GM13976 (cell line): ENCODE data around the gene G6PC2.

Experiments used
- DNase-seq: peaks from one replicate; pipeline ENCODE4 v3.0.0; 2012; ENCODE audit warnings: low spot score
- CTCF ChIP-seq: IDR thresholded peaks from 2 replicates; pipeline ENCODE4 v1.5.1; 2012; ENCODE audit warnings: borderline replicate concordance, mild to moderate bottlenecking; ENCODE audit not compliant: insufficient read depth; ENCODE audit errors: extremely low read depth, missing control alignments, control extremely low read depth
- in situ Hi-C: fragments of 300-500 bp; cut with MboI; formaldehyde crosslinking; loops from one replicate; pipeline ENCODE4 v1.12.0; 2022; ENCODE audit warnings: low sequenced_read_pairs, mixed read lengths, inconsistent platforms; ENCODE audit not compliant: unreplicated experiment

Gene G6PC2

GRCh38 chr2:168894720-168895119 is 6.4 kb upstream of the G6PC2 start:
- in situ Hi-C loops, result no loop called here
- TF ChIP-seq CTCF, result no peak
- no peak for DNase-seq

GRCh38 chr2:168895771-168896170 is 5.3 kb upstream of the G6PC2 start:
- DNase-seq, result no peak
- no peak for TF ChIP-seq CTCF
- in situ Hi-C loops, result no loop called here

GRCh38 chr2:168896783-168897182 is 4.3 kb upstream of the G6PC2 start:
- no peak for DNase-seq
- in situ Hi-C loops, result no loop called here
- no peak for TF ChIP-seq CTCF

- in situ Hi-C loops, result no loop called here
- no peak for TF ChIP-seq CTCF
- no peak for DNase-seq
Measured at GRCh38 chr2:168897449-168897848, 3.6 kb upstream of the G6PC2 start.

- in situ Hi-C loops, result loop anchor here (25.0 kb wide), 1 partner anchor 767 kb away; no protein-coding TSS in a partner anchor
- TF ChIP-seq CTCF, result no peak
- DNase-seq, result no peak
Measured at GRCh38 chr2:168903888-168904287, 2.8 kb downstream of the G6PC2 start.

- DNase-seq, result no peak
- in situ Hi-C loops, result loop anchor here (25.0 kb wide), 1 partner anchor 767 kb away; no protein-coding TSS in a partner anchor
- TF ChIP-seq CTCF, result no peak
Measured at GRCh38 chr2:168904358-168904757, 3.3 kb downstream of the G6PC2 start.
